Measurements from ENCODE around the gene CPED1. TPM values are rescaled to one million over a fixed set of nuclear protein-coding genes. Genes with fewer than 3 reads are reported as not detected.
A peak's percentile ranks its signal among the peaks of the same experiment; 100 is the strongest.

Gene CPED1
- total and polyA plus RNA-seq, 9 donors = 6.6 to 26.6 (median 10.8) TPM

DNA sequence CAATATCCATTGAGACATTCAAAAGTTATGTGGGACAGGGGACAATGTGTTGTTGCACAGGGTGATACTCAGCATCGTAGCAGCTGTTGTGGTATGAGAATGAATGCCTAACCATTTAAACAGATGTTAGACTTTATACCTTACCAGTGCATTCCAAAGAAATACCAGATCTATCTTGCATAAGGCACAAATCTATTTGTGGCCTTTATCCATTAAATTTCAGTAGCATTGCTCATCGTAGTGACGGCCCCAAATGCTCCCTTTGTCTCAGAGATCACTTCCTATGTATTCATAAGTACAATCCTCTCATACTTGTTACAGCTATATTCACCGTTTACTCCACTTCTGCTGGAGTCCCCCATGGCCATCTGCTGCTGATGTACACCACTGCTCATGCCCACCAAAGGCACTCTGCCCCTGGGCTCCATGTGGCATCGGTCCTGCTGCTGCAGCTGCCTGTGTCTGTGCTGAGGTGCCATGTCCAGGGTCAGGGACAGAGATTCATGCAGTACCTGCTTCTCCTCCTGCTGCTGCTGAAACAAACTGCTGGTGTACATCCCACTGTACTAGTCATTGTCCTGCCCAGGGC lies 96.3 kb downstream of the CPED1 start:
- H3K36me3 ChIP-seq (ENCODE audit: control insufficient read depth, insufficient read depth, low read length) = no peaks in the 10 kb centered on the region
- no peaks in the 10 kb centered on the region for H3K9me3 ChIP-seq (replicated peaks; ENCODE audit: control insufficient read depth, low read depth, low read length)
- H3K27me3 ChIP-seq (ENCODE audit: control insufficient read depth, insufficient read depth, low read length) = no peaks in the 10 kb centered on the region
- H3K27ac ChIP-seq (ENCODE audit: low read length) = no peak overlapping the region
- H3K4me3 ChIP-seq (ENCODE audit: low read length) = no peak overlapping the region
- peaks cover 2% of the 10 kb centered on the region for H3K4me1 ChIP-seq (ENCODE audit: control insufficient read depth, insufficient read depth, low read length)
- DNase-seq = peak; percentile 25
- 60% methylated on average over 4 of the region's 5 CpGs for WGBS (ENCODE audit: insufficient coverage)

DNA sequence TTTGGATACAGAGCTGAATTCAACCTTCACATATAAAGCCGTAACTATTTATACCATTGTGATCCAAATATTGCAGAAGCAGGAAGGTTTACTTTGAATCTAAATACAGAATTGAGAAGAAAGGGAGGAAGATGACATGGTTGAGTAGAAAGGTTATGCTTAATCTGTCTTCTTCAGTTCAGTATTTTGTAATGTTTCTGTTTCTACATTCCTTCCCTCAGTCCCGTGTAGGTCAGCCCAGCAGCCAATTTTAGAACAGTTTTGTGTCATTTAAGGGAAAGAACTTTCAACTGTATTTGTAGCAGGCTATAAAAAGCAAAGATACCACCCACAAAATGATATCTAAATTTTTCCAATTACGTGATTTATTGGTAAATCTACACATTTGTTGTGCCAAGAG lies 97.4 kb downstream of the CPED1 start:
- Histone ChIP-seq H3K36me3 (ENCODE audit: control insufficient read depth, insufficient read depth, low read length) (no peaks in the 10 kb centered on the region), H3K4me3 (ENCODE audit: low read length) (no peak overlapping the region), H3K27ac (ENCODE audit: low read length) (no peak overlapping the region), H3K27me3 (ENCODE audit: control insufficient read depth, insufficient read depth, low read length) (no peaks in the 10 kb centered on the region), H3K9me3 (replicated peaks; ENCODE audit: control insufficient read depth, low read depth, low read length) (no peaks in the 10 kb centered on the region), H3K4me1 (ENCODE audit: control insufficient read depth, insufficient read depth, low read length) (peaks cover 2% of the 10 kb centered on the region)
- DNase-seq = peak; percentile 66
- WGBS (ENCODE audit: insufficient coverage) = no CpG with 5 or more reads among the region's 3 CpGs

DNA sequence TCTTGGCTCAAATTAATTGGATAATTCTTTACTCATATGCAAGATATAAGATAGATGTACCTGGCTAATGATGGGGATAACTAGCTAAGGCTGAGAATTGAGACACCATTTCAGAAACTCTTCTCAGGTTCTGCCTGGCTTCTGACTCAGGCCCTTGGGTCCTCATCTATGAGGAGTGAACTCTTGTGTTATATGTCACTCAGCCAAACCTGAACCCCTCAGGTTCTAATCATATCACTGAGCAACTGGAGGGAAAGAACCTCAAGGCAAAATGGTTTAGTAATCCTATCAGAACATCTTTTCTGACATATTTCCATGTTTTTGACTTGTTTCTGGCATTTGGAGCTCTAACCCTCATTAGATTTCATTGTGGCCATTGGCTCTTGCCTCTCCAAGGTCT lies 100.4 kb downstream of the CPED1 start:
- Histone ChIP-seq H3K27me3 (ENCODE audit: control insufficient read depth, insufficient read depth, low read length) (no peaks in the 10 kb centered on the region), H3K4me1 (ENCODE audit: control insufficient read depth, insufficient read depth, low read length) (peaks cover 2% of the 10 kb centered on the region), H3K4me3 (ENCODE audit: low read length) (no peak overlapping the region), H3K27ac (ENCODE audit: low read length) (no peak overlapping the region), H3K9me3 (replicated peaks; ENCODE audit: control insufficient read depth, low read depth, low read length) (no peaks in the 10 kb centered on the region), H3K36me3 (ENCODE audit: control insufficient read depth, insufficient read depth, low read length) (no peaks in the 10 kb centered on the region)
- DNase-seq = no peak

- Histone ChIP-seq H3K27me3 (ENCODE audit: control insufficient read depth, insufficient read depth, low read length) (no peaks in the 10 kb centered on the region), H3K4me1 (ENCODE audit: control insufficient read depth, insufficient read depth, low read length) (no peaks in the 10 kb centered on the region), H3K36me3 (ENCODE audit: control insufficient read depth, insufficient read depth, low read length) (no peaks in the 10 kb centered on the region), H3K9me3 (replicated peaks; ENCODE audit: control insufficient read depth, low read depth, low read length) (no peaks in the 10 kb centered on the region), H3K27ac (ENCODE audit: low read length) (no peak overlapping the region), H3K4me3 (ENCODE audit: low read length) (no peak overlapping the region)
- DNase-seq = no peak
- no CpG with 5 or more reads among the region's 2 CpGs for WGBS (ENCODE audit: insufficient coverage)
Observed at GRCh38 chr7:121094829-121095228, 106.3 kb downstream of the CPED1 start.

GRCh38 chr7:121097577-121097976 lies 109.1 kb downstream of the CPED1 start:
- no peaks in the 10 kb centered on the region for H3K9me3 ChIP-seq (replicated peaks; ENCODE audit: control insufficient read depth, low read depth, low read length)
- H3K4me1 ChIP-seq (ENCODE audit: control insufficient read depth, insufficient read depth, low read length) = no peaks in the 10 kb centered on the region
- 53% methylated on average over 3 of the region's 4 CpGs for WGBS (ENCODE audit: insufficient coverage)
- no peaks in the 10 kb centered on the region for H3K27me3 ChIP-seq (ENCODE audit: control insufficient read depth, insufficient read depth, low read length)
- no peak overlapping the region for H3K4me3 ChIP-seq (ENCODE audit: low read length)
- DNase-seq = no peak
- H3K36me3 ChIP-seq (ENCODE audit: control insufficient read depth, insufficient read depth, low read length) = no peaks in the 10 kb centered on the region
- H3K27ac ChIP-seq (ENCODE audit: low read length) = no peak overlapping the region

DNA sequence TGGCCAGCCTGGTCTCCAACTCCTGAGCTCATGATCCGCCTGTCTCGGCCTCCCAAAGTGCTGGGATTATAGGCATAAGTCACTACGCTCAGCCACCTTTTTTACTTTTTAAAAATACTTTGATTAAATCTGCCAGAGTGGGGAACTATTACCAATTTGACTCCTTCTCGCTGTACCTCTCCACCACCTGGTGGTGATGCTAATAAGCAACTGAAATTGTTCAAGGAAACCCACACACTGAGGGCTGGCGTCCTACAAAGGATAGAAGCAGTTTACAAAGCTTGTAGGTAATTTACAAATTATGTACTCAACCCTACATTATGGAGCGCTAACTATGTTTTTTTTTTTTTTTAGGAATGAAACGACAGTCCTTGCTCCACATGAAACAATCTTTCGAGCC lies 111.1 kb downstream of the CPED1 start:
- H3K36me3 ChIP-seq (ENCODE audit: control insufficient read depth, insufficient read depth, low read length) = no peaks in the 10 kb centered on the region
- 83% methylated on average over 2 of the region's 8 CpGs for WGBS (ENCODE audit: insufficient coverage)

GRCh38 chr7:121101083-121101482 lies 112.6 kb downstream of the CPED1 start:
- Histone ChIP-seq H3K4me1 (ENCODE audit: control insufficient read depth, insufficient read depth, low read length) (no peaks in the 10 kb centered on the region), H3K27me3 (ENCODE audit: control insufficient read depth, insufficient read depth, low read length) (no peaks in the 10 kb centered on the region), H3K4me3 (ENCODE audit: low read length) (no peak overlapping the region), H3K9me3 (replicated peaks; ENCODE audit: control insufficient read depth, low read depth, low read length) (no peaks in the 10 kb centered on the region), H3K36me3 (ENCODE audit: control insufficient read depth, insufficient read depth, low read length) (no peaks in the 10 kb centered on the region), H3K27ac (ENCODE audit: low read length) (no peak overlapping the region)
- no peak for DNase-seq

More for the DNA sequence above, 111.1 kb downstream of the CPED1 start:
- Histone ChIP-seq H3K27me3 (ENCODE audit: control insufficient read depth, insufficient read depth, low read length) (no peaks in the 10 kb centered on the region), H3K4me3 (ENCODE audit: low read length) (no peak overlapping the region), H3K9me3 (replicated peaks; ENCODE audit: control insufficient read depth, low read depth, low read length) (no peaks in the 10 kb centered on the region), H3K4me1 (ENCODE audit: control insufficient read depth, insufficient read depth, low read length) (no peaks in the 10 kb centered on the region), H3K27ac (ENCODE audit: low read length) (no peak overlapping the region)
- DNase-seq = no peak

DNA sequence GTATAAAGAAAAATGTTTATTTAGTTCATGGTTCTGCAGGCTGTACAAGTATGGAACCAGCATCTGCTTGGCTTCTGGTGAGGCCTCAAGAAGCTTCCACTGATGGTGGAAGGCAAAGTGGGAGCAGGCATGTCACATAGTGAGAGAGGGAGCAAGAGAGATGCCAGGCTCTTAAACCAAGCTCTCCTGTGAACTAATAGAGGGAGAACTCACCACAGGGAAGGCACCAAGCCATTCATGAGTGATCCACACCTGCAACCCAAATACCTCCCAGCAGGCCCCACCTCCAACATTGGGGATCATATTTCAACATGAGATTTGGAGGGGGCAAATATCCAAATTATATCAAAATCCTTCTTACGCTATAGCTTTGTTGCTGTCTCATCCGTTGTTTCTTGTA lies 113.1 kb downstream of the CPED1 start:
- WGBS (ENCODE audit: insufficient coverage) = no CpG with 5 or more reads among the region's 2 CpGs
- H3K4me3 ChIP-seq (ENCODE audit: low read length) = no peak overlapping the region
- H3K27me3 ChIP-seq (ENCODE audit: control insufficient read depth, insufficient read depth, low read length) = no peaks in the 10 kb centered on the region
- H3K9me3 ChIP-seq (replicated peaks; ENCODE audit: control insufficient read depth, low read depth, low read length) = no peaks in the 10 kb centered on the region
- no peak overlapping the region for H3K27ac ChIP-seq (ENCODE audit: low read length)
- no peak for DNase-seq
- no peaks in the 10 kb centered on the region for H3K4me1 ChIP-seq (ENCODE audit: control insufficient read depth, insufficient read depth, low read length)
- H3K36me3 ChIP-seq (ENCODE audit: control insufficient read depth, insufficient read depth, low read length) = no peaks in the 10 kb centered on the region

- Histone ChIP-seq H3K27me3 (ENCODE audit: control insufficient read depth, insufficient read depth, low read length) (no peaks in the 10 kb centered on the region), H3K9me3 (replicated peaks; ENCODE audit: control insufficient read depth, low read depth, low read length) (no peaks in the 10 kb centered on the region), H3K4me3 (ENCODE audit: low read length) (no peak overlapping the region), H3K4me1 (ENCODE audit: control insufficient read depth, insufficient read depth, low read length) (no peaks in the 10 kb centered on the region), H3K27ac (ENCODE audit: low read length) (no peak overlapping the region), H3K36me3 (ENCODE audit: control insufficient read depth, insufficient read depth, low read length) (no peaks in the 10 kb centered on the region)
- no peak for DNase-seq
- WGBS (ENCODE audit: insufficient coverage) = no CpG with 5 or more reads among the region's 2 CpGs
Observed at GRCh38 chr7:121102619-121103018, 114.1 kb downstream of the CPED1 start.

GRCh38 chr7:121103086-121103485 lies 114.6 kb downstream of the CPED1 start:
- no peak for DNase-seq
- H3K4me1 ChIP-seq (ENCODE audit: control insufficient read depth, insufficient read depth, low read length) = no peaks in the 10 kb centered on the region
- no CpG with 5 or more reads among the region's 2 CpGs for WGBS (ENCODE audit: insufficient coverage)
- no peak overlapping the region for H3K4me3 ChIP-seq (ENCODE audit: low read length)
- no peaks in the 10 kb centered on the region for H3K27me3 ChIP-seq (ENCODE audit: control insufficient read depth, insufficient read depth, low read length)
- no peak overlapping the region for H3K27ac ChIP-seq (ENCODE audit: low read length)
- H3K9me3 ChIP-seq (replicated peaks; ENCODE audit: control insufficient read depth, low read depth, low read length) = no peaks in the 10 kb centered on the region
- no peaks in the 10 kb centered on the region for H3K36me3 ChIP-seq (ENCODE audit: control insufficient read depth, insufficient read depth, low read length)

DNA sequence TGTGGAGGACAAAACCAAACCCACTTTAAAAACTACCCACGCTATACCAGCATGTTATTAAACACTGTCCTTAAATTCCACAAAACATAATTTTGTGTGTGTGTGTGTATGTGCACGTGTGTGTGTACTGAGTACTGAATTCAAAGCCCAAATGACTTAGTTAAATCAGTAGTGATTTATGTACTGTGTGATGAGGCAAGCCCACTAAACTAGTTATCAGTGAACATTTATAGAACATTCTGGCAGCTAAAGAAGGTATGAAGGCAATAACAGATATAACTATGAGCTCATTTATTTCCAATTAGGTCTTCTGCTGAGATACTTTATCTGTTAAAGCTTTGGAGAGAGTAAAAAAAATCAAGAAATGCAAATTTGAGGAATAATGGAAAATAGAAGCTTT lies 115.1 kb downstream of the CPED1 start:
- H3K4me1 ChIP-seq (ENCODE audit: control insufficient read depth, insufficient read depth, low read length) = no peaks in the 10 kb centered on the region
- no peaks in the 10 kb centered on the region for H3K27me3 ChIP-seq (ENCODE audit: control insufficient read depth, insufficient read depth, low read length)
- H3K9me3 ChIP-seq (replicated peaks; ENCODE audit: control insufficient read depth, low read depth, low read length) = no peaks in the 10 kb centered on the region
- no peaks in the 10 kb centered on the region for H3K36me3 ChIP-seq (ENCODE audit: control insufficient read depth, insufficient read depth, low read length)
- no peak overlapping the region for H3K27ac ChIP-seq (ENCODE audit: low read length)
- no CpG with 5 or more reads among the region's 2 CpGs for WGBS (ENCODE audit: insufficient coverage)
- no peak overlapping the region for H3K4me3 ChIP-seq (ENCODE audit: low read length)
- no peak for DNase-seq
